GM21515 (cell line): ENCODE results near the gene PARS2.
"Not testable (repeated sequence)": the region's sequence is repeated elsewhere in the genome, so short reads cannot be mapped to it uniquely, and the experiment has no call there.

Experiments
- ATAC-seq: cut with Tn5 transposase; IDR thresholded peaks from one replicate; pipeline ENCODE4 v1.9.1; 2021; ENCODE audit not compliant: unreplicated experiment

PARS2 gene

GRCh38 chr1:54775828-54776721, 11.8 kb upstream of the PARS2 start:
- ATAC-seq: not testable (repeated sequence)

DNA sequence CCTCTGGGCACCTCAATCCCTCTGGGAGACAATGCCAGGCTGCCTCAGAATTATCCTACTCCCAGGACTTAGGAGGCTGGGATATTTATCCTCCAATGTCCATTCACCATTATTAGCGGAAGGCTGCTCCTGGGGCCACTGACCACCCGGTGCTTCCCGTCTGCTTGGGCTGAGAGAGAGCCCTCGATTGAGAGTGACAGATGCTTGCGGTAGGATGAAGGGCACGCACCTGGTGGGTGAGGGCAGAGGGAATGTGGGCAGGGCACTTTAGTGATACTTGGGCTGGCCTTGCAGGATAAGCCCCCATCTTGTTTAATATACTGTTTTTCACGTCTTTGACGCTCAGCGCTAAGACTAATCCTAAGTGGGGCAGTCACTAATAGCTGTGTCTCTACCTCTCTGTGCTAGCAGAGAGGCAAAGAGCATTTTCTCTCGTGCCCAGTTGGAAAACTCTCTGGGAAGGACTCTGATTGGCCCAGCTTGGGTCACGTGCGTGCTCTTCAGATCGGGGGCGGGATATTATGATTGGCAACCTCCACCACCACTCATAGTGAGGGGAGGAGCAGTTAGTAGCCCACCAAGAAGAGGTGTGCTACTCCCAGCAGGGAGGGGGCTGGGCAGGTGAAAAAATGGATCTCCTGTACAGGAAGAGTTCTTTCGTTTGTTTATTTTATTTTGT, 10.6 kb upstream of the PARS2 start:
- ATAC-seq: no peak

- ATAC-seq: no peak
These were observed 8.6 kb upstream of the PARS2 start for GRCh38 chr1:54772951-54773350.

GRCh38 chr1:54768093-54768492, 3.8 kb upstream of the PARS2 start:
- ATAC-seq: no peak

DNA sequence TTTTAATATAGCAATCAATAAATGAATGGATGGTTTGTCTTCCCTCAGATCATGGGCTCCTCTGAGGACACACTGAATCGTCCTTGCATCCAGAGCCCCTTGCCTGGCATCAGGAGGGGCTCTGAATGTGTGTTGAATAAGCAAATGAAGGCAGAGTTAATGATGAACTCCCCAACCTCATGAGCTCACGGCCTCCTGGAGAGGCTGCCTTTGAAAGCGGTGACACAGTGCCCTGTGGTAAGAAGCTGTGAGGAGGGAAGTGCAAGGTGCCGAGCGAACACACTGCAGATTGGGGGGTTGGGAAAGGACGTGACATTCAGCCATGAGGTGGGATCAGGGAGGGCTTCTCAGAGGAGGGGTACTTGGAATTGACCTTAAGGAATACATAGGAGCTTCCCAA, 3.2 kb upstream of the PARS2 start:
- ATAC-seq: no peak

GRCh38 chr1:54766726-54767125, 2.4 kb upstream of the PARS2 start:
- ATAC-seq: no peak

GRCh38 chr1:54764922-54765561, 719 bp upstream of the PARS2 start:
- peak; percentile 22 for ATAC-seq

DNA sequence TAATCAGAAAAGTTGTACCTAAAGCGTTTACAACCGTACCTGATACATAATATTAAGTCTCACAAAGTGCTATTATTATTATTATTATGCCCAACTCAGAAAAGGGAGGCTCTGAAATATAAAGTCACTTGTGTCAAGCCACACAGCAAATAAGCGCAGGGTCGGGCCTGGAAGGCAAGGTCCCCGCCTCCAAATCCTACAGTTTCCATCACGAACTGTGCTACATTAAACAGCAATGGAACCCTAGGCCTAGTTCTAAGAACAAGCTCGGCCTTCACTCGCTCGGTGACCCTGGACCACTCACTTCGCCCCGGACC, 549 bp downstream of the PARS2 start:
- no peak for ATAC-seq

DNA sequence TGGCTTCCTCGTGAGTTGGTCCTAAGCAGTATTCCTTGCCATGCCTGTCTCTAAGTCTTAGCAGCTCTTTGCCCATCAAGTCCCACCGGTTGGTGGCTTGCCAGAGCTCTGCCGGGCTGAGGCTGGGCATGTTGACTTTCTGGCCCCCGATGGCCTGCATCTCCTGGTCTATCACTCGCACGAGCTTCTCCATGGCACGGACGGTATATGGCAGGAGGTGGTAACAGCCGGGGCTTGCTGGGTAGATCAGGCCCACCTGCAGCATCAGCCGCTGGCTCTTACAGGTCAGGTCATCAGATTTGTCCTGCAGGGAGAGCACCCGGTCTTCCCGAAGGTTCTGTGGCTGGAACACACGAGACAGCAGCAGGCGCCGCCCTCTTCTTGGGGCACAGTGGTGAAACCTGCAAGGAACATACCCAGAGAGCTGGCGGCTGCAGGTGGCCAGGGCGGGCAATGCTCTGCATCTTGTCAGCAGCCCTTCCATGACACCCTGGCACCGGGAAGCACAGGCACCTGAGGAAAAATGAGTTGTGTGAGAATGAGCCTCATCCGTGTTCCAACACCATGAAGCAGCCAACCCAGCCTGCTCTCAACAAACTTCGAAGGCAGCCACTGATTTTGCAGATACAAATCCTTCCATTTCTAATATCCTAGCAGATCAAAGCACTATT, 5.5 kb downstream of the PARS2 start:
- ATAC-seq: no peak

GRCh38 chr1:54757833-54758232, 6.5 kb downstream of the PARS2 start:
- no peak for ATAC-seq

DNA sequence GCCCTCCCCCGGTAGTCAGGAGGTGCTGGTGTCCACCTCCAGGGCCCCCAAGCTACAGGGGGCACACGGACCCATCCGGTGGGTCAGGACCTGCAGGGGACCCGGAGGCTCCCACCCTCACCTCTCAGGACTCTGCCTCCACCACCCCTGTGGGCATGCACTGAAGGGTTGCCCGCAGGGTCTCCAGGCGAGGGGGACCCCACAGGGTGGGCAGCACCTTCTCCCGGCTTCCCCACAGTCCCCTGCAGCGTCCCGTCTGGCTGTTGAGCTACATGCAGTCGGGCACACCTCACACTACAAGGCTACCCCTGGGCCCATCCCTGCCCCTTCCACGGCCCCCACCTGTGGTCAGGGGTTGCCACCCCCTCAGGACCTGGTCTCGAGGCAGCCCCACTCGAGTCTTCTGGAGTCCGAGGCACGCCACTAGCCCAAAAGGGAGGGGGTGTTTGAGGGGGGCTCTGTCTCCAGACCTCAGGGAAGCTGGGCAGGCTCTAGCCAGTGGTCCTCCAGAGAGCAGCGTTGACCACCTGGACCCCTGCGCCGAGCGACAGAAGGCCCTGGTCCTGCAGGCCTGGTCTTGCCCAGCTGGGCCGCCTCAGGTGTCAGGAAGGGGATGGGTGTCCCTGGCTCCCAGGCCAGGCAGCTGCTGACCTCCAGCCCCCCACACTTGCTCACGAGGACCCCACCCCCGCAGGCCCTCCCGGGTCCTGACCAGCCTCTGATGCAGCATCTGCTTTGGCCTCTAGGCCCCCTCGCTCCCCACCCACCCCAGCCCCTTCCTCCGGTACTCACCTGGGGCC, 9.6 kb downstream of the PARS2 start:
- ATAC-seq: no peak

DNA sequence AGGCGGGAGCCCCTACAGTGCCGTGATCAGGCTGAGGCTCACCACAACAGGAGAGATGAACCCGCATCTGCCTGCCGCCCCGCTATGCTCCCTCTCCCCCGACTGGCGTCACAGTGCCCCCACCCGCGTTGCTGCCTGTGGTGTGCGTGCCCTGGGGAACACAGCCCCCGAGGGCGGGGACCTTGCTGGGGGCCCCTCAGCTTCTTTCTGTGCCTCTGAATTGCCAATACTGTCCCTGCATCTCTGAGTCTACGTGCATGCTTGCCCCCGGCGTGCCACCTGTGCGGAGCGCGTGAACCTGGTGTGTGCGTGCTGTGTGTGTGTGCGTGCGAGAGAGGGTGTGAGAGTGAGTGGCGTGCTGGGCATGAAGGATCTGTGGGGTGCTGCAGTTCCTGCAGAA, 10.3 kb downstream of the PARS2 start:
- no peak for ATAC-seq

GRCh38 chr1:54751426-54751825, 12.9 kb downstream of the PARS2 start:
- no peak for ATAC-seq

DNA sequence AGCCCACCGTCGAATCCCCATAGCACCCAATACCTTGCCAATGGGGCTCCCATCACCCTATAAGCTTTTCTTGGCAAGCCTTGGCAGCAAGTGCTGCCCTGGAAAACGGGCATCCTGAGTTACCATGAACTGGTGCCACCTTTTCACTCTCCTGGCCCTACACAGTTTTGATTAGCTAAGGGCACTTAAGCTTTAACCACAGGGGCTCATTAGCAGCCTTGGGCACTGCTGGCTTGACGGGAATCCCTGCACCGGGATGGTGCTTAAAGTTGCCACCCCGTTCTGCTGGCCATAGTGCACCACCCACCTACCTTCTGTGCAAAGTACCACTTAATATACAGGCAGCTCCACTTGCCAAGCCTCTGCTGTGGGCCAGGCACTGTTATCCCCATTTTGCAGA, 13.7 kb downstream of the PARS2 start:
- no peak for ATAC-seq

- no peak for ATAC-seq
These were observed 16.1 kb downstream of the PARS2 start for GRCh38 chr1:54748094-54748835.

DNA sequence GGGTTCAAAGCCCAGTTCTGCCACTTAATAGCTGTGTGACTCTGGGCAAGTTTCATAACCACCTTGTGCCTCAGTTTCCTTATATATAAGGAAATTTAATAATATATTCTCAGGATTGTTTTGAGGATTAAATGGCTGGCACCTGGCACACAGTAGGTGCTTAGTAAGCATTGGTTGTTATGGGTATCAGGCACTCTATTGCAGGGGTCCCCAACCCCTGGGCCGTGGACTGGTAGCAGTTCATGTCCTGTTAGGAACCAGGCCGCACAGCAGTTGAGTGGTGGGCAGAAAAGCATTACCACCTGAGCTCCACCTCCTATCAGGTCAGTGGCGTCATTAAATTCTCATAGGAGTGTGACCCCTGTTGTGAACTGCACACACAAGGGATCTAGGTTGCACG, 18.5 kb downstream of the PARS2 start:
- ATAC-seq: no peak

- ATAC-seq: no peak
These were observed 19.0 kb downstream of the PARS2 start for GRCh38 chr1:54745274-54745673.

DNA sequence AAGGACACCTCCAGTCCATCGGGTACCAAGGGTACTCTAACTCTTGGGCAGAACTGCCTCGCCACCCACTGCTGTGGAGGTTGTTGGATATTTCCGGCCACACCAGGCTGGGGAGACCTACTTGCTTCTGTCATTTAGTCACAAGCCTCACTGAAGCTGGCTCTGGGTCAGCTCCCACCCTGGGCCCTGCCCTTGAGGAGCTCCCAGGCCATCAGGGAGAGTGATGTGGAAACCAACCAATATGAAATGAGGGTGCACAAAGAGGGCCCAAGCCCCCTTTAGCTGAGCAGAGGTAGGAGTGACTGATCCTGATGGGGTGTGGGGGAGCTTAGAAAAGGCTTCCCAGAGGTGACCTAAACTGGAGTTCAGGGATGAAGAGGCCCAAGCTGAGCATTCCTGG, 19.6 kb downstream of the PARS2 start:
- ATAC-seq: no peak

- no peak for ATAC-seq
These were observed 20.7 kb downstream of the PARS2 start for GRCh38 chr1:54743416-54744226.
